Ovary (tissue), 9 donors: ENCODE data around the gene GLT1D1. TPM values are rescaled to one million over a fixed set of nuclear protein-coding genes. Genes with fewer than 3 reads are reported as not detected.
"Not testable (repeated sequence)": the region's sequence is repeated elsewhere in the genome, so short reads cannot be mapped to it uniquely, and the experiment has no call there.

ENCODE experiments used
- DNase-seq, 5 donors: peaks; one replicate each; pipeline ENCODE4 v3.0.0-alpha.2; 2019 to 2020
- H3K27ac ChIP-seq, 2 donors: fragments of 200-600 bp; one replicate each; pipeline versions ENCODE4 v1.5.1 to v1.8.0; 2019 to 2022
- H3K27me3 ChIP-seq: fragments of 200-600 bp; one replicate; pipeline ENCODE4 v1.8.0; 2022
- H3K36me3 ChIP-seq: fragments of 200-600 bp; sonication (generic); one replicate; pipeline ENCODE4 v1.5.1; 2019
- H3K4me1 ChIP-seq: one replicate; pipeline ENCODE4 v1.8.1; 2013; ENCODE audit warnings: mild to moderate bottlenecking, moderate library complexity; ENCODE audit not compliant: insufficient read depth
- H3K4me3 ChIP-seq: fragments of 200-600 bp; sonication (generic); one replicate; pipeline ENCODE4 v1.5.1; 2017
- H3K9me3 ChIP-seq, 2 donors: fragments of 200-600 bp in 1 of 2; sonication (generic) in 1 of 2; one replicate each; pipeline versions ENCODE4 v1.5.1 to v1.8.1; 2013 to 2019; ENCODE audit warnings: mild to moderate bottlenecking in 1 of 2, moderate library complexity in 1 of 2
- CTCF ChIP-seq, 3 donors: fragments of 450-650 bp in 2 of 3; fragments of 200-600 bp in 1 of 3; IDR thresholded peaks; one replicate each; pipeline versions ENCODE4 v1.5.1 to v1.8.0; 2016 to 2022; ENCODE audit warnings: antibody characterized with exemption in 3 of 3, mild to moderate bottlenecking in 1 of 3
- EP300 ChIP-seq: sonication (generic); formaldehyde crosslinking; IDR thresholded peaks from one replicate; pipeline ENCODE4 v1.6.1; 2017; ENCODE audit warnings: antibody characterized with exemption
- POLR2A ChIP-seq: fragments of 450-650 bp; IDR thresholded peaks from one replicate; pipeline ENCODE4 v1.6.1; 2017; ENCODE audit warnings: antibody characterized with exemption, mild to moderate bottlenecking, moderate library complexity
- WGBS, 3 donors: extraction: QIAGEN DNeasy Blood & Tissue Kit in 1 of 3; methylation state at CpG; one replicate each; pipeline versions ENCODE4 v1.1.5 to v1.1.7; 2013 to 2017; 5-methylcytosine and 5-hydroxymethylcytosine counted together
- intact Hi-C, 4 donors: fragments of 100-400 bp; cut with DNase I; formaldehyde crosslinking; loops; one replicate each; pipeline versions ENCODE4 v1.11.0 to v1.15.1; 2022 to 2023
- polyA plus RNA-seq, 2 donors: library from polyadenylated mRNA; stranded (reverse); fragments of 200-250 nt in 1 of 2; fragments of 350-450 nt in 1 of 2; fragmentation: Illumina TruSeq in 1 of 2; extraction: RNeasy Lipid Tissue Mini Kit (QIAGEN cat#74804) in 1 of 2; gene quantifications; one replicate each; pipeline ENCODE4 v1.2.3, GENCODE V29; 2013 to 2014
- total RNA-seq, 7 donors: library from RNA; depleted of rRNA in 2 of 7; stranded (reverse); fragments of >200 nt in 2 of 7; fragmentation: NEBNext Ultra II Directional in 3 of 7; extraction: Animal tissue kit (Norgen Biotek cat#: 25700) in 3 of 7; gene quantifications; one replicate each; pipeline versions ENCODE4 v1.1.0 to v1.2.4, GENCODE V29; 2016 to 2023
- donor health status: DM: no; HTN: no; CAD: no; lungs with moderate emphysema.
- donor health status: DM: no; HTN: no; CAD: no.
- donor health status: Bipolar disorder and iron deficiency.
- donor health status: DM: yes; HTN: yes; CAD: no.
- donor health status: DM: no; HTN: no; CAD: no.
- donor health status: DM: yes; HTN: yes; CAD: no.

GLT1D1 gene
- total and polyA plus RNA-seq, 9 donors = 0.12 to 0.61 (median 0.24) TPM; not detected in 1

- DNase-seq = no peak
- no peak overlapping the region for H3K4me3 ChIP-seq
- H3K36me3 ChIP-seq = no peaks in the 10 kb centered on the region
- 94% methylated on average over 14 of the region's 14 CpGs for WGBS, 3 donors
- H3K27me3 ChIP-seq = no peaks in the 10 kb centered on the region
- TF ChIP-seq POLR2A = no peak
- TF ChIP-seq CTCF (IDR thresholded peaks at IDR 0.05) = no peak
- TF ChIP-seq EP300 = no peak
- no peak overlapping the region for H3K27ac ChIP-seq
- intact Hi-C loops = no loop called here
- no peaks in the 10 kb centered on the region for H3K9me3 ChIP-seq
- no peaks in the 10 kb centered on the region for H3K4me1 ChIP-seq
Observed at GRCh38 chr12:128848371-128848770, 4.9 kb upstream of the GLT1D1 start.

- H3K36me3 ChIP-seq, H3K27me3 ChIP-seq, H3K9me3 ChIP-seq, DNase-seq, intact Hi-C loops, H3K4me1 ChIP-seq, H3K27ac ChIP-seq, H3K4me3 ChIP-seq: not testable (repeated sequence)
- 56 to 59% (median 57%) methylated on average over 6 of the region's 6 CpGs for WGBS, 3 donors
Observed at GRCh38 chr12:128849806-128850205, 3.5 kb upstream of the GLT1D1 start.

GRCh38 chr12:128850400-128850799 lies 2.9 kb upstream of the GLT1D1 start:
- intact Hi-C loops = no loop called here
- H3K4me1 ChIP-seq = no peaks in the 10 kb centered on the region

GRCh38 chr12:128851429-128851828 lies 1.8 kb upstream of the GLT1D1 start:
- H3K9me3 ChIP-seq, intact Hi-C loops, DNase-seq, H3K36me3 ChIP-seq, H3K27me3 ChIP-seq, H3K4me3 ChIP-seq, H3K4me1 ChIP-seq, H3K27ac ChIP-seq: not testable (repeated sequence)
- 81 to 89% (median 82%) methylated on average over 7 of the region's 7 CpGs for WGBS, 3 donors

More at GRCh38 chr12:128850400-128850799, 2.9 kb upstream of the GLT1D1 start:
- Histone ChIP-seq H3K27ac (no peak overlapping the region), H3K36me3 (no peaks in the 10 kb centered on the region), H3K9me3 (no peaks in the 10 kb centered on the region), H3K4me3 (no peak overlapping the region), H3K27me3 (no peaks in the 10 kb centered on the region)
- DNase-seq = no peak
- 64 to 84% (median 65%) methylated on average over 3 of the region's 3 CpGs for WGBS, 3 donors
- TF ChIP-seq EP300 = no peak
- no peak for TF ChIP-seq POLR2A
- TF ChIP-seq CTCF (IDR thresholded peaks at IDR 0.05) = no peak

- H3K9me3 ChIP-seq = no peaks in the 10 kb centered on the region
- no peaks in the 10 kb centered on the region for H3K36me3 ChIP-seq
- H3K4me1 ChIP-seq = no peaks in the 10 kb centered on the region
- no peak overlapping the region for H3K27ac ChIP-seq
- intact Hi-C loops = no loop called here
- TF ChIP-seq POLR2A (no peak), CTCF (IDR thresholded peaks at IDR 0.05) (no peak), EP300 (no peak)
- DNase-seq = no peak
- H3K27me3 ChIP-seq = no peaks in the 10 kb centered on the region
- H3K4me3 ChIP-seq = no peak overlapping the region
- 67 to 76% (median 73%) methylated on average over 8 of the region's 8 CpGs for whole genome bisulfite sequencing, 3 donors
Observed at GRCh38 chr12:128852026-128852698, 1.1 kb upstream of the GLT1D1 start.
